HepG2 (cell line): Measurements from ENCODE around the gene ATG7. TPM values are rescaled to one million over a fixed set of nuclear protein-coding genes. Genes with fewer than 3 reads are reported as not detected.
A peak's percentile ranks its signal among the peaks of the same experiment; 100 is the strongest.

ENCODE experiments used
- GABPB1 ChIP-seq: IDR thresholded peaks from 2 replicates; pipeline ENCODE4 v1.6.1; 2016; ENCODE audit warnings: mild to moderate bottlenecking, missing genetic modification reagents, moderate library complexity, missing compliant biosample characterization
- IRF2 ChIP-seq: IDR thresholded peaks from 2 replicates; pipeline ENCODE4 v1.6.1; 2018; ENCODE audit warnings: missing genetic modification reagents, missing compliant biosample characterization
- KAT8 ChIP-seq: IDR thresholded peaks from 2 replicates; pipeline ENCODE4 v1.6.1; 2016; ENCODE audit warnings: missing genetic modification reagents, missing compliant biosample characterization
- MAZ ChIP-seq, 2 experiments: sonication (generic) in 1 of 2; formaldehyde crosslinking in 1 of 2; IDR thresholded peaks; 2 replicates each; pipeline versions ENCODE4 v1.5.0 to v1.6.1; 2012 to 2020; ENCODE audit warnings: low read depth in 2 of 2, mild to moderate bottlenecking in 2 of 2, borderline replicate concordance in 1 of 2, improper control_type of control experiment in 1 of 2, low read length in 1 of 2, missing genetic modification reagents in 1 of 2, moderate library complexity in 1 of 2
- MIXL1 ChIP-seq: IDR thresholded peaks from 2 replicates; pipeline ENCODE4 v1.6.1; 2016
- RFXAP ChIP-seq: sonication (generic); formaldehyde crosslinking; IDR thresholded peaks from 2 replicates; pipeline ENCODE4 v1.4.0; 2020; ENCODE audit warnings: missing genetic modification reagents, borderline replicate concordance
- SP5 ChIP-seq: IDR thresholded peaks from 2 replicates; pipeline ENCODE4 v1.6.1; 2016; ENCODE audit warnings: low read depth, borderline replicate concordance
- ZNF101 ChIP-seq: sonication (generic); formaldehyde crosslinking; IDR thresholded peaks from 2 replicates; pipeline ENCODE4 v1.4.0; 2020; ENCODE audit warnings: mild to moderate bottlenecking, low read depth, missing genetic modification reagents, borderline replicate concordance
- polyA plus RNA-seq, 8 experiments: library from polyadenylated mRNA; depleted of rRNA in 3 of 8; stranded (reverse) in 7 of 8; unstranded in 1 of 8; fragments of >200 nt; fragmentation: Illumina TruSeq in 4 of 8; extraction: Trizol in 4 of 8; gene quantifications; 2 replicates each; pipeline versions ENCODE4 v1.2.1 to v1.2.3, GENCODE V29; 2011 to 2016; ENCODE audit warnings: low read depth in 4 of 8, missing spikeins in 1 of 8, mixed read lengths in 1 of 8; ENCODE audit not compliant: insufficient read depth in 1 of 8
- total RNA-seq, 5 experiments: library from RNA; depleted of rRNA; stranded (reverse); fragments of >200 nt; fragmentation: Illumina TruSeq; extraction: Trizol; gene quantifications; 2 replicates each; pipeline ENCODE4 v1.2.3, GENCODE V29; 2016; ENCODE audit warnings: low read depth in 1 of 5
- TF ChIP-seq, protein P1 (sequence below): sonication (generic); formaldehyde crosslinking; IDR thresholded peaks from 2 replicates; pipeline ENCODE4 v1.4.0; 2020; ENCODE audit warnings: missing genetic modification reagents, borderline replicate concordance
- TF ChIP-seq, protein P2 (sequence below): sonication (generic); formaldehyde crosslinking; IDR thresholded peaks from 2 replicates; pipeline ENCODE4 v1.4.0; 2020; ENCODE audit warnings: missing genetic modification reagents
- TF ChIP-seq, protein P3 (sequence below): sonication (generic); formaldehyde crosslinking; IDR thresholded peaks from 2 replicates; pipeline ENCODE4 v1.4.0; 2020; ENCODE audit warnings: missing genetic modification reagents, borderline replicate concordance
- TF ChIP-seq, protein P4 (sequence below): sonication (generic); formaldehyde crosslinking; IDR thresholded peaks from 2 replicates; pipeline ENCODE4 v1.5.1; 2020; ENCODE audit warnings: missing genetic modification reagents, mild to moderate bottlenecking, borderline replicate concordance
- TF ChIP-seq, protein P5 (sequence below), 2 experiments: sonication (generic) in 1 of 2; formaldehyde crosslinking in 1 of 2; IDR thresholded peaks; 2 replicates each; pipeline versions ENCODE4 v1.6.1 to v1.9.0; 2014 to 2022; ENCODE audit warnings: antibody characterized with exemption in 1 of 2, borderline replicate concordance in 1 of 2, inconsistent platforms in 1 of 2, low read depth in 1 of 2, missing genetic modification reagents in 1 of 2

Gene ATG7
- total and polyA plus RNA-seq, 2 of the 13 experiments (the other 11 are each of a cell fraction or from before 2014, with no cell fraction given): 7.8 to 22.1 TPM

DNA sequence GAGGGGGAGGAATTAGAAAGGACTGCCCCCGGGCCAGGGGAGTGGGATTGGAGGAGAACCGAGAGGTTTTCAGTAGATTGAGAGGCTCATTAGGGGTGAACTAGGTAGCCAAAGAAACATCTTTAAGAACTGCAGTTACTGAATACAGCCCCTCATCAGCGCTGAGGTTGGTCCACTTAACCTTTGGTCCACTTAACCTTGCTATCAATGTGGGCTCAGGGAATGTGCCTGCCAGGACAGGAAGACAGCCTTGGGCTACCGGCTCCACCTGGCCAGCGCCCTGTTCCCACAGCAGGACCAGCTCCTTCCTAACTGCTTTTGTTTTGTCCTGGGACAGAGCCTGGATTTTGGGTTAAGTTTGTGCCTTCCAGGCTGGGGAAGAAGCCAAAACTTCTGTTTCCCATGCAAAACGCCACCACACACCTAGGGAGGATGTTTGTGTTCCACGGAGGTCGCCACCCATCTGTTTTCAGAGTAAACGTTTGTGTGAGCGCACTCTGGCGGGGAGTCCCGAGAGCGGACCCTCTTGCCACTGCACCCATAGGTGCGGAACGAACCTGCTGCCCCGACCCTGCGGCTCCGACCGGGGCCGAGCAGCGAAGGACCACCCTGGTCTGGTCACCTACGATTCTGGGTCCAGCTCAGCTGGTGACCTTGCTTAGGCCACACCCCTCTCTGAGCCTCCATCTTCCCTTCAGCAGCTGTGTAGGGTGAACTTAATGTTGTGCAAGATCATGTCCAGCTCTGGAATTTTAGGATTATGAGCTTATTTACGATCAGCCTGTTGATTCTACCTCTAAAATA lies 264.1 kb downstream of the ATG7 start (continued):
- TF ChIP-seq, protein P1, sequence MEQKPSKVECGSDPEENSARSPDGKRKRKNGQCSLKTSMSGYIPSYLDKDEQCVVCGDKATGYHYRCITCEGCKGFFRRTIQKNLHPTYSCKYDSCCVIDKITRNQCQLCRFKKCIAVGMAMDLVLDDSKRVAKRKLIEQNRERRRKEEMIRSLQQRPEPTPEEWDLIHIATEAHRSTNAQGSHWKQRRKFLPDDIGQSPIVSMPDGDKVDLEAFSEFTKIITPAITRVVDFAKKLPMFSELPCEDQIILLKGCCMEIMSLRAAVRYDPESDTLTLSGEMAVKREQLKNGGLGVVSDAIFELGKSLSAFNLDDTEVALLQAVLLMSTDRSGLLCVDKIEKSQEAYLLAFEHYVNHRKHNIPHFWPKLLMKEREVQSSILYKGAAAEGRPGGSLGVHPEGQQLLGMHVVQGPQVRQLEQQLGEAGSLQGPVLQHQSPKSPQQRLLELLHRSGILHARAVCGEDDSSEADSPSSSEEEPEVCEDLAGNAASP (CRISPR knock-in tag): 0 out of 2 replicates have a peak, but pooled peaks have one; percentile 38
- TF ChIP-seq, protein P2, sequence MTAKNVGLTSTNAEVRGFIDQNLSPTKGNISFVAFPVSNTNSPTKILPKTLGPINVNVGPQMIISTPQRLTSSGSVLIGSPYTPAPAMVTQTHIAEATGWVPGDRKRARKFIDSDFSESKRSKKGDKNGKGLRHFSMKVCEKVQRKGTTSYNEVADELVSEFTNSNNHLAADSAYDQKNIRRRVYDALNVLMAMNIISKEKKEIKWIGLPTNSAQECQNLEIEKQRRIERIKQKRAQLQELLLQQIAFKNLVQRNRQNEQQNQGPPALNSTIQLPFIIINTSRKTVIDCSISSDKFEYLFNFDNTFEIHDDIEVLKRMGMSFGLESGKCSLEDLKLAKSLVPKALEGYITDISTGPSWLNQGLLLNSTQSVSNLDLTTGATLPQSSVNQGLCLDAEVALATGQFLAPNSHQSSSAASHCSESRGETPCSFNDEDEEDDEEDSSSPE (CRISPR knock-in tag): peak; percentile 47; the same call in 1 of the 2 replicates
- TF ChIP-seq MIXL1 (CRISPR knock-in tag) (peak; percentile 43; the same call in 1 of the 2 replicates), ZNF101 (CRISPR knock-in tag) (no peak), MAZ (IDR thresholded peaks at IDR 0.05; ENCODE audit: borderline replicate concordance, low read depth, low read length) (no peak), MAZ (CRISPR knock-in tag; IDR thresholded peaks at IDR 0.05; ENCODE audit: low read depth) (0 out of 2 replicates have a peak, but pooled peaks have one; percentile 38), RFXAP (CRISPR knock-in tag) (0 out of 2 replicates have a peak, but pooled peaks have one; percentile 48), GABPB1 (CRISPR knock-in tag) (peak; percentile 90), SP5 (CRISPR knock-in tag) (peak; percentile 10; the same call in 1 of the 2 replicates), IRF2 (CRISPR knock-in tag) (peak; percentile 72), KAT8 (CRISPR knock-in tag) (peak; percentile 93)
- TF ChIP-seq, protein P3, sequence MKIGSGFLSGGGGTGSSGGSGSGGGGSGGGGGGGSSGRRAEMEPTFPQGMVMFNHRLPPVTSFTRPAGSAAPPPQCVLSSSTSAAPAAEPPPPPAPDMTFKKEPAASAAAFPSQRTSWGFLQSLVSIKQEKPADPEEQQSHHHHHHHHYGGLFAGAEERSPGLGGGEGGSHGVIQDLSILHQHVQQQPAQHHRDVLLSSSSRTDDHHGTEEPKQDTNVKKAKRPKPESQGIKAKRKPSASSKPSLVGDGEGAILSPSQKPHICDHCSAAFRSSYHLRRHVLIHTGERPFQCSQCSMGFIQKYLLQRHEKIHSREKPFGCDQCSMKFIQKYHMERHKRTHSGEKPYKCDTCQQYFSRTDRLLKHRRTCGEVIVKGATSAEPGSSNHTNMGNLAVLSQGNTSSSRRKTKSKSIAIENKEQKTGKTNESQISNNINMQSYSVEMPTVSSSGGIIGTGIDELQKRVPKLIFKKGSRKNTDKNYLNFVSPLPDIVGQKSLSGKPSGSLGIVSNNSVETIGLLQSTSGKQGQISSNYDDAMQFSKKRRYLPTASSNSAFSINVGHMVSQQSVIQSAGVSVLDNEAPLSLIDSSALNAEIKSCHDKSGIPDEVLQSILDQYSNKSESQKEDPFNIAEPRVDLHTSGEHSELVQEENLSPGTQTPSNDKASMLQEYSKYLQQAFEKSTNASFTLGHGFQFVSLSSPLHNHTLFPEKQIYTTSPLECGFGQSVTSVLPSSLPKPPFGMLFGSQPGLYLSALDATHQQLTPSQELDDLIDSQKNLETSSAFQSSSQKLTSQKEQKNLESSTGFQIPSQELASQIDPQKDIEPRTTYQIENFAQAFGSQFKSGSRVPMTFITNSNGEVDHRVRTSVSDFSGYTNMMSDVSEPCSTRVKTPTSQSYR: no peak
- TF ChIP-seq, protein P4, sequence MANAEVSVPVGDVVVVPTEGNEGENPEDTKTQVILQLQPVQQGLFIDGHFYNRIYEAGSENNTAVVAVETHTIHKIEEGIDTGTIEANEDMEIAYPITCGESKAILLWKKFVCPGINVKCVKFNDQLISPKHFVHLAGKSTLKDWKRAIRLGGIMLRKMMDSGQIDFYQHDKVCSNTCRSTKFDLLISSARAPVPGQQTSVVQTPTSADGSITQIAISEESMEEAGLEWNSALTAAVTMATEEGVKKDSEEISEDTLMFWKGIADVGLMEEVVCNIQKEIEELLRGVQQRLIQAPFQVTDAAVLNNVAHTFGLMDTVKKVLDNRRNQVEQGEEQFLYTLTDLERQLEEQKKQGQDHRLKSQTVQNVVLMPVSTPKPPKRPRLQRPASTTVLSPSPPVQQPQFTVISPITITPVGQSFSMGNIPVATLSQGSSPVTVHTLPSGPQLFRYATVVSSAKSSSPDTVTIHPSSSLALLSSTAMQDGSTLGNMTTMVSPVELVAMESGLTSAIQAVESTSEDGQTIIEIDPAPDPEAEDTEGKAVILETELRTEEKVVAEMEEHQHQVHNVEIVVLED (CRISPR knock-in tag): 0 out of 2 replicates have a peak, but pooled peaks have one; percentile 36
- TF ChIP-seq, protein P5, sequence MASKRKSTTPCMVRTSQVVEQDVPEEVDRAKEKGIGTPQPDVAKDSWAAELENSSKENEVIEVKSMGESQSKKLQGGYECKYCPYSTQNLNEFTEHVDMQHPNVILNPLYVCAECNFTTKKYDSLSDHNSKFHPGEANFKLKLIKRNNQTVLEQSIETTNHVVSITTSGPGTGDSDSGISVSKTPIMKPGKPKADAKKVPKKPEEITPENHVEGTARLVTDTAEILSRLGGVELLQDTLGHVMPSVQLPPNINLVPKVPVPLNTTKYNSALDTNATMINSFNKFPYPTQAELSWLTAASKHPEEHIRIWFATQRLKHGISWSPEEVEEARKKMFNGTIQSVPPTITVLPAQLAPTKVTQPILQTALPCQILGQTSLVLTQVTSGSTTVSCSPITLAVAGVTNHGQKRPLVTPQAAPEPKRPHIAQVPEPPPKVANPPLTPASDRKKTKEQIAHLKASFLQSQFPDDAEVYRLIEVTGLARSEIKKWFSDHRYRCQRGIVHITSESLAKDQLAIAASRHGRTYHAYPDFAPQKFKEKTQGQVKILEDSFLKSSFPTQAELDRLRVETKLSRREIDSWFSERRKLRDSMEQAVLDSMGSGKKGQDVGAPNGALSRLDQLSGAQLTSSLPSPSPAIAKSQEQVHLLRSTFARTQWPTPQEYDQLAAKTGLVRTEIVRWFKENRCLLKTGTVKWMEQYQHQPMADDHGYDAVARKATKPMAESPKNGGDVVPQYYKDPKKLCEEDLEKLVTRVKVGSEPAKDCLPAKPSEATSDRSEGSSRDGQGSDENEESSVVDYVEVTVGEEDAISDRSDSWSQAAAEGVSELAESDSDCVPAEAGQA (IDR thresholded peaks at IDR 0.05; ENCODE audit: low read depth): peak; percentile 69
- TF ChIP-seq, protein P5 (CRISPR knock-in tag; IDR thresholded peaks at IDR 0.05; ENCODE audit: borderline replicate concordance): no peak
